IPS DF 4.7 (cell line): ENCODE data around the gene COA3.

Experiments
- DNase-seq: peaks from one replicate; pipeline ENCODE4 v3.0.0-alpha.2; 2013; ENCODE audit warnings: low spot score; ENCODE audit errors: extremely low read depth

COA3 gene

GRCh38 chr17:42754782-42755181, 43.7 kb downstream of the COA3 start:
- no peak for DNase-seq

GRCh38 chr17:42751628-42752027, 46.9 kb downstream of the COA3 start:
- DNase-seq, result no peak

- DNase-seq, result no peak
These were observed 47.7 kb downstream of the COA3 start for GRCh38 chr17:42750739-42751344.

GRCh38 chr17:42748908-42749798, 49.4 kb downstream of the COA3 start:
- no peak for DNase-seq

GRCh38 chr17:42748202-42748907, 50.1 kb downstream of the COA3 start:
- DNase-seq, result no peak
